ENCODE data around the gene GALNT16.

GRCh38 chr14:69246331-69246730 is 13.6 kb upstream of the GALNT16 start:
- no peak for TF ChIP-seq CTCF (IDR thresholded peaks at IDR 0.05)
- no peak for TF ChIP-seq EP300 (IDR thresholded peaks at IDR 0.05)
- TF ChIP-seq POLR2A (IDR thresholded peaks at IDR 0.05; ENCODE audit: low read depth), result no peak

All from esophagus muscularis mucosa (tissue), 4 donors.